HCT116 (cell line): ENCODE results near the gene ALOXE3. TPM values are rescaled to one million over a fixed set of nuclear protein-coding genes. Genes with fewer than 3 reads are reported as not detected.

ENCODE experiments used
- ATAC-seq: fragments of 200-7000 bp; cut with Tn5 transposase; 2 replicates; pipeline ENCODE4 v1.9.1; 2020; ENCODE audit warnings: mild to moderate bottlenecking, moderate library complexity
- BruUV-seq: library from RNA; stranded (reverse); fragments of 400-500 nt; replicated peaks from 2 replicates; lab custom pipeline; 2021; lab: Mats Ljungman, UMichigan
- CTCF ChIA-PET: fragments of 300-600 bp; sonication (Branson Sonifier 250); formaldehyde crosslinking; loops from one replicate; lab custom pipeline; 2021; ENCODE audit warnings: antibody characterized with exemption; lab: Charles Lee
- POLR2A ChIA-PET: fragments of 300-600, 350-600 bp; sonication (Branson Sonifier 250); formaldehyde crosslinking; loops from one replicate; lab custom pipeline; 2021; ENCODE audit warnings: antibody characterized with exemption; lab: Charles Lee
- RAD21 ChIA-PET, 2 experiments: fragments of 300-600 bp; sonication (Branson Sonifier 250); formaldehyde crosslinking; loops; one replicate each; lab custom pipeline; 2023; ENCODE audit warnings: low total read pairs in 2 of 2; ENCODE audit not compliant: uncharacterized antibody in 2 of 2, unreplicated experiment in 2 of 2, low non-redundant PET in 1 of 2; lab: Charles Lee
- DNase-seq: peaks from one replicate; pipeline ENCODE4 v3.0.0-alpha.2; 2010; ENCODE audit warnings: low read depth, low spot score
- H2AFZ ChIP-seq: fragments of 200-600 bp; shearing (Covaris generic), sonication (generic); 2 replicates; pipeline ENCODE4 v1.6.1; 2017; ENCODE audit warnings: low read depth, mixed run types, mixed read lengths, antibody characterized with exemption, low read length; ENCODE audit not compliant: poor library complexity, severe bottlenecking
- H3K27ac ChIP-seq: 2 replicates; pipeline ENCODE4 v1.5.1; 2012; ENCODE audit warnings: low read depth, low read length
- H3K27me3 ChIP-seq: fragments of 200-600 bp; sonication (generic); 2 replicates; pipeline ENCODE4 v1.6.1; 2016; ENCODE audit warnings: mixed run types, low read length, mixed read lengths; ENCODE audit not compliant: insufficient read depth
- H3K36me3 ChIP-seq, 2 experiments: fragments of 200-500 bp in 1 of 2; fragments of 200-600 bp in 1 of 2; sonication (Bioruptor generic) in 1 of 2; sonication (generic) in 1 of 2; 2 replicates each; pipeline versions ENCODE4 v1.5.1 to v1.6.1; 2014 to 2016; ENCODE audit warnings: low read length in 2 of 2, inconsistent platforms in 1 of 2, mixed read lengths in 1 of 2, mixed run types in 1 of 2; ENCODE audit not compliant: insufficient read depth in 2 of 2, control insufficient read depth in 1 of 2
- H3K4me1 ChIP-seq, 2 experiments: fragments of 200-600 bp in 1 of 2; sonication (generic) in 1 of 2; 2 replicates each; pipeline versions ENCODE4 v1.5.1 to v1.6.1; 2012 to 2017; ENCODE audit warnings: low read length in 2 of 2, inconsistent platforms in 1 of 2, mild to moderate bottlenecking in 1 of 2, mixed read lengths in 1 of 2, mixed run types in 1 of 2, moderate library complexity in 1 of 2; ENCODE audit not compliant: insufficient read depth in 2 of 2, control insufficient read depth in 1 of 2
- H3K4me2 ChIP-seq: fragments of 200-600 bp; sonication (generic); 2 replicates; pipeline ENCODE4 v1.6.1; 2017; ENCODE audit warnings: mixed run types, low read length, mixed read lengths
- H3K4me3 ChIP-seq, 2 experiments: fragments of 200-600 bp in 1 of 2; sonication (generic) in 1 of 2; replicated peaks in 1 of 2; 2 replicates each; pipeline ENCODE4 v1.5.1; 2011 to 2016; ENCODE audit warnings: low read length in 2 of 2, control low read depth in 1 of 2, low read depth in 1 of 2, mild to moderate bottlenecking in 1 of 2, mixed read lengths in 1 of 2, mixed run types in 1 of 2
- H3K79me2 ChIP-seq: fragments of 200-600 bp; sonication (generic); 2 replicates; pipeline ENCODE4 v1.6.1; 2017; ENCODE audit warnings: mild to moderate bottlenecking, mixed run types, low read length, moderate library complexity, mixed read lengths; ENCODE audit not compliant: insufficient read depth
- H3K9ac ChIP-seq: fragments of 200-600 bp; sonication (generic); 2 replicates; pipeline ENCODE4 v1.6.1; 2016; ENCODE audit warnings: low read length, mixed read lengths
- H3K9me2 ChIP-seq: fragments of 200-600 bp; sonication (generic), shearing (Covaris generic); 2 replicates; pipeline ENCODE4 v1.6.1; 2017; ENCODE audit warnings: mixed run types, mild to moderate bottlenecking, moderate library complexity; ENCODE audit not compliant: insufficient read depth
- H3K9me3 ChIP-seq, 2 experiments: fragments of 200-500 bp in 1 of 2; fragments of 200-600 bp in 1 of 2; sonication (Bioruptor generic) in 1 of 2; sonication (generic) in 1 of 2; 2 replicates each; pipeline ENCODE4 v1.6.1; 2014 to 2017; ENCODE audit warnings: low read length in 2 of 2, mixed read lengths in 2 of 2, inconsistent platforms in 1 of 2, low read depth in 1 of 2, mild to moderate bottlenecking in 1 of 2, mixed run types in 1 of 2, moderate library complexity in 1 of 2; ENCODE audit not compliant: control insufficient read depth in 1 of 2, insufficient read depth in 1 of 2
- H4K20me1 ChIP-seq: fragments of 200-600 bp; sonication (generic), shearing (Covaris generic); 2 replicates; pipeline ENCODE4 v1.6.1; 2017; ENCODE audit warnings: mixed run types, mild to moderate bottlenecking, moderate library complexity; ENCODE audit not compliant: insufficient read depth
- ATF3 ChIP-seq: IDR thresholded peaks from 2 replicates; pipeline ENCODE4 v1.6.1; 2012
- CEBPB ChIP-seq: IDR thresholded peaks from 2 replicates; pipeline ENCODE4 v1.6.1; 2012; ENCODE audit warnings: low read depth
- CTCF ChIP-seq, 3 experiments: fragments of 200-600 bp in 1 of 3; sonication (generic) in 1 of 3; IDR thresholded peaks in 2 of 3; conservative IDR thresholded peaks in 1 of 3; 2 replicates each; pipeline ENCODE4 v1.5.1; 2012 to 2017; ENCODE audit warnings: low read depth in 2 of 3, low read length in 2 of 3, antibody characterized with exemption in 1 of 3, borderline replicate concordance in 1 of 3, control low read depth in 1 of 3, mild to moderate bottlenecking in 1 of 3, mixed read lengths in 1 of 3, mixed run types in 1 of 3, moderate library complexity in 1 of 3; ENCODE audit not compliant: insufficient read depth in 1 of 3
- EGR1 ChIP-seq: IDR thresholded peaks from 2 replicates; pipeline ENCODE4 v1.6.1; 2012; ENCODE audit warnings: low read depth
- ELF1 ChIP-seq: IDR thresholded peaks from 2 replicates; pipeline ENCODE4 v1.6.1; 2012; ENCODE audit warnings: low read depth, borderline replicate concordance
- EZH2phosphoT487 ChIP-seq: fragments of 200-600 bp; IDR thresholded peaks from 2 replicates; pipeline ENCODE4 v1.6.1; 2018; ENCODE audit warnings: antibody characterized with exemption, borderline replicate concordance
- JUND ChIP-seq: IDR thresholded peaks from 2 replicates; pipeline ENCODE4 v1.6.1; 2012
- RAD21 ChIP-seq: IDR thresholded peaks from 2 replicates; pipeline ENCODE4 v1.6.1; 2012; ENCODE audit warnings: low read depth, mild to moderate bottlenecking
- REST ChIP-seq: IDR thresholded peaks from 2 replicates; pipeline ENCODE4 v1.6.1; 2012; ENCODE audit warnings: low read depth
- SIN3A ChIP-seq: IDR thresholded peaks from 2 replicates; pipeline ENCODE4 v1.6.1; 2012; ENCODE audit warnings: low read depth
- TCF7L2 ChIP-seq: IDR thresholded peaks from 2 replicates; pipeline ENCODE4 v1.7.0; 2011; ENCODE audit warnings: borderline replicate concordance, inconsistent platforms; ENCODE audit not compliant: insufficient read depth, insufficient read length; ENCODE audit errors: extremely low read depth
- ZBTB33 ChIP-seq: IDR thresholded peaks from 2 replicates; pipeline ENCODE4 v1.6.1; 2011; ENCODE audit warnings: mild to moderate bottlenecking, low read length, moderate library complexity; ENCODE audit not compliant: insufficient replicate concordance; ENCODE audit errors: extremely low read depth
- intact Hi-C: fragments of 100-400 bp; cut with micrococcal nuclease; formaldehyde crosslinking; loops from 2 replicates; pipeline ENCODE4 v1.10.0; 2022
- total RNA-seq: library from RNA; stranded (reverse); gene quantifications from one replicate; pipeline ENCODE4 v1.2.1, GENCODE V29; 2021; ENCODE audit not compliant: unreplicated experiment

ALOXE3 gene
- total RNA-seq, 1 experiment from 2014 or later, result 3.5 TPM

GRCh38 chr17:8166731-8167130, 48.4 kb upstream of the ALOXE3 start:
- Histone ChIP-seq H3K9me2 (no peaks in the 10 kb centered on the region), H3K9ac (no peak overlapping the region), H3K4me2 (no peak overlapping the region), H2AFZ (no peak overlapping the region), H3K79me2 (peaks cover 9% of the 10 kb centered on the region), H4K20me1 (no peaks in the 10 kb centered on the region), H3K4me3 (no peak overlapping the region), H3K27me3 (no peaks in the 10 kb centered on the region), H3K27ac (no peak overlapping the region), H3K4me1 (peaks cover 20 to 25% of the 10 kb centered on the region in 2 experiments), H3K36me3 (no peaks in the 10 kb centered on the region), H3K9me3 (no peaks in the 10 kb centered on the region)
- DNase-seq, result no peak
- ChIA-PET CTCF (interaction anchor here (1.3 kb wide), 1 partner anchor 48 kb away, joined by 3 read pairs; no protein-coding TSS in a partner anchor), POLR2A (no interaction called here), RAD21 (no interaction called here)
- no peak for ATAC-seq
- TF ChIP-seq SIN3A (no peak), RAD21 (no peak), TCF7L2 (no peak), CEBPB (no peak), JUND (no peak)
- BruUV-seq, result no TSS peak
- intact Hi-C loops, result no loop called here

- ChIA-PET POLR2A (interaction anchor here (1.8 kb wide), 1 partner anchor 9 kb away, joined by 28 read pairs; no protein-coding TSS in a partner anchor), CTCF (no interaction called here), RAD21 (no interaction called here)
- Histone ChIP-seq H2AFZ (peak overlapping the region; percentile 67), H3K4me3 (peak overlapping the region in 1 of 2 experiments; percentile 15; a peak in 1 of 4 replicates), H3K79me2 (peaks cover 27% of the 10 kb centered on the region), H3K36me3 (peaks cover 4 to 7% of the 10 kb centered on the region in 2 experiments; a peak in 3 of 4 replicates), H3K9me3 (no peaks in the 10 kb centered on the region), H3K9me2 (no peaks in the 10 kb centered on the region), H3K4me2 (peak overlapping the region; percentile 99; the same call in 1 of the 2 replicates), H4K20me1 (no peaks in the 10 kb centered on the region), H3K27me3 (no peaks in the 10 kb centered on the region), H3K27ac (peak overlapping the region; percentile 52), H3K4me1 (peaks cover 33 to 45% of the 10 kb centered on the region in 2 experiments), H3K9ac (peak overlapping the region; percentile 100; the same call in 1 of the 2 replicates)
- intact Hi-C loops, result no loop called here
- BruUV-seq, result no TSS peak
- DNase-seq (no peak), ATAC-seq (no peak)
- TF ChIP-seq JUND, result no peak
- no peak for TF ChIP-seq EZH2phosphoT487
- TF ChIP-seq EGR1, result no peak
- no peak for TF ChIP-seq ELF1
- no peak for TF ChIP-seq CTCF (IDR thresholded peaks at IDR 0.05 in 2 of 3, conservative IDR thresholded peaks at IDR 0.05 in 1 of 3; ENCODE audit: borderline replicate concordance in 1 of 3, insufficient read depth in 1 of 3, low read depth in 2 of 3, low read length in 2 of 3)
- TF ChIP-seq CEBPB, result no peak
- no peak for TF ChIP-seq REST
- TF ChIP-seq ATF3, result no peak
- no peak for TF ChIP-seq ZBTB33
- TF ChIP-seq RAD21, result no peak
These were observed 46.5 kb upstream of the ALOXE3 start for GRCh38 chr17:8164815-8165131.
